HCT116 (cell line): ENCODE data around the gene RAB24.

ENCODE experiments used
- CEBPB ChIP-seq: IDR thresholded peaks from 2 replicates; pipeline ENCODE4 v1.6.1; 2012; ENCODE audit warnings: low read depth
- EZH2 ChIP-seq: fragments of 200-600 bp; sonication (generic); IDR thresholded peaks from 2 replicates; pipeline ENCODE4 v1.6.1; 2017; ENCODE audit warnings: antibody characterized with exemption, mixed run types
- FOSL1 ChIP-seq: IDR thresholded peaks from 2 replicates; pipeline ENCODE4 v1.6.1; 2012; ENCODE audit warnings: low read depth
- POLR2A ChIP-seq: IDR thresholded peaks from 2 replicates; pipeline ENCODE4 v1.7.0; 2011; ENCODE audit warnings: borderline replicate concordance; ENCODE audit not compliant: insufficient read depth, insufficient read length; ENCODE audit errors: extremely low read depth
- POLR2AphosphoS5 ChIP-seq: IDR thresholded peaks from 2 replicates; pipeline ENCODE4 v1.6.1; 2011; ENCODE audit warnings: mild to moderate bottlenecking, low read depth, low read length, moderate library complexity
- SIN3A ChIP-seq: IDR thresholded peaks from 2 replicates; pipeline ENCODE4 v1.6.1; 2012; ENCODE audit warnings: low read depth
- SP1 ChIP-seq: IDR thresholded peaks from 2 replicates; pipeline ENCODE4 v1.6.1; 2012; ENCODE audit warnings: low read depth
- YY1 ChIP-seq: IDR thresholded peaks from 2 replicates; pipeline ENCODE4 v1.6.1; 2011; ENCODE audit warnings: low read length, low read depth, moderate library complexity, mild to moderate bottlenecking; ENCODE audit not compliant: insufficient replicate concordance; ENCODE audit errors: extremely low read depth
- TF ChIP-seq, protein P1 (sequence below), 3 experiments: fragments of 200-600 bp in 1 of 3; sonication (generic) in 1 of 3; IDR thresholded peaks in 2 of 3; conservative IDR thresholded peaks in 1 of 3; 2 replicates each; pipeline ENCODE4 v1.5.1; 2012 to 2017; ENCODE audit warnings: low read depth in 2 of 3, low read length in 2 of 3, antibody characterized with exemption in 1 of 3, borderline replicate concordance in 1 of 3, control low read depth in 1 of 3, mild to moderate bottlenecking in 1 of 3, mixed read lengths in 1 of 3, mixed run types in 1 of 3, moderate library complexity in 1 of 3; ENCODE audit not compliant: insufficient read depth in 1 of 3
- TF ChIP-seq, protein P2 (sequence below): IDR thresholded peaks from 2 replicates; pipeline ENCODE4 v1.6.1; 2012

DNA sequence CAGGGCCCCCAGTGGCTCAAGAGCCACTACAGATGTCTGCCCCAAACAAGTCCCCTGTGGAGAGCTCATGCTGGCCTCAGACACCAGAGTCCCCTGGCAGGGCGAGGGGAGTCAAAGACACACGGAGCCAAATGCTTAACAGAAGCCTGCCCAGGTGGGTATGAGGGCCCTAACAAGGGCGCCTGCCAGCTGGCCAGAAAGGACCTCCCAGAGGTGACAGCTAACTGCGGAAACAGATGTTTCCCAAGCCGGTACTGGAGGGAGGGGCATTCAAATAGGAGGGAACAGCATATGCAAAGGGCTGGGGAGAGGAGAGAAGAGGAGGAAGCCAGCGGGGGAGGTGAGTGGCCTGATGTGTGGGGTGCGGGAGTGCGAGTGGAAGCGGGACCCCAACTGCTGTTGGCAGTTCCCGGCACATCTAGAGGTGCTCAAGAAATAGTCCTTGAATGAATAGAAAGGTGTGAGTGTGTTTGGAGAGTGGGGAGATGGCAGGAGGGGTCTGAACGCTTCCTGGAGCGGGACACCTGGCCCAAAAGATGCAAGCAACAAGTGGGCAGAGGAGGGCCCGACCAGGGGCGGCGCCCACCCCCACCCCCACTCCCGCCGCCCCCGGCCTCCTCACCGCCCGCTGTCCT lies 7.4 kb upstream of the RAB24 start:
- TF ChIP-seq, protein P1, sequence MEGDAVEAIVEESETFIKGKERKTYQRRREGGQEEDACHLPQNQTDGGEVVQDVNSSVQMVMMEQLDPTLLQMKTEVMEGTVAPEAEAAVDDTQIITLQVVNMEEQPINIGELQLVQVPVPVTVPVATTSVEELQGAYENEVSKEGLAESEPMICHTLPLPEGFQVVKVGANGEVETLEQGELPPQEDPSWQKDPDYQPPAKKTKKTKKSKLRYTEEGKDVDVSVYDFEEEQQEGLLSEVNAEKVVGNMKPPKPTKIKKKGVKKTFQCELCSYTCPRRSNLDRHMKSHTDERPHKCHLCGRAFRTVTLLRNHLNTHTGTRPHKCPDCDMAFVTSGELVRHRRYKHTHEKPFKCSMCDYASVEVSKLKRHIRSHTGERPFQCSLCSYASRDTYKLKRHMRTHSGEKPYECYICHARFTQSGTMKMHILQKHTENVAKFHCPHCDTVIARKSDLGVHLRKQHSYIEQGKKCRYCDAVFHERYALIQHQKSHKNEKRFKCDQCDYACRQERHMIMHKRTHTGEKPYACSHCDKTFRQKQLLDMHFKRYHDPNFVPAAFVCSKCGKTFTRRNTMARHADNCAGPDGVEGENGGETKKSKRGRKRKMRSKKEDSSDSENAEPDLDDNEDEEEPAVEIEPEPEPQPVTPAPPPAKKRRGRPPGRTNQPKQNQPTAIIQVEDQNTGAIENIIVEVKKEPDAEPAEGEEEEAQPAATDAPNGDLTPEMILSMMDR (IDR thresholded peaks at IDR 0.05 in 2 of 3, conservative IDR thresholded peaks at IDR 0.05 in 1 of 3; ENCODE audit: borderline replicate concordance in 1 of 3, insufficient read depth in 1 of 3, low read depth in 2 of 3, low read length in 2 of 3): no peak
- TF ChIP-seq, protein P2, sequence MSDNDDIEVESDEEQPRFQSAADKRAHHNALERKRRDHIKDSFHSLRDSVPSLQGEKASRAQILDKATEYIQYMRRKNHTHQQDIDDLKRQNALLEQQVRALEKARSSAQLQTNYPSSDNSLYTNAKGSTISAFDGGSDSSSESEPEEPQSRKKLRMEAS: no peak
- TF ChIP-seq CEBPB (no peak), SP1 (no peak), FOSL1 (no peak), EZH2 (no peak), POLR2AphosphoS5 (no peak), SIN3A (no peak), YY1 (no peak), POLR2A (no peak)
